Upper lobe of left lung (tissue), 6 donors: Measurements from ENCODE around the gene CCR2. TPM values are rescaled to one million over a fixed set of nuclear protein-coding genes. Genes with fewer than 3 reads are reported as not detected.

Source experiments
- ATAC-seq, 2 donors: fragments of 200-7000 bp; cut with Tn5 transposase; one replicate each; pipeline ENCODE4 v1.9.1; 2022; ENCODE audit warnings: mild to moderate bottlenecking in 2 of 2, moderate library complexity in 2 of 2; ENCODE audit not compliant: low FRiP score in 2 of 2
- DNase-seq, 2 donors: peaks; one replicate each; pipeline ENCODE4 v3.0.0-alpha.2; 2019 to 2020
- H3K27ac ChIP-seq, 4 donors: fragments of 200-600 bp; sonication (generic); one replicate each; pipeline ENCODE4 v1.5.1; 2016 to 2019
- H3K27me3 ChIP-seq, 4 donors: fragments of 200-600 bp; sonication (generic); one replicate each; pipeline ENCODE4 v1.5.1; 2017 to 2019
- H3K36me3 ChIP-seq, 4 donors: fragments of 200-600 bp; sonication (generic); one replicate each; pipeline ENCODE4 v1.5.1; 2016 to 2019
- H3K4me1 ChIP-seq, 4 donors: fragments of 200-600 bp; sonication (generic); one replicate each; pipeline ENCODE4 v1.5.1; 2018 to 2019
- H3K4me3 ChIP-seq, 4 donors: fragments of 200-600 bp; sonication (generic); one replicate each; pipeline ENCODE4 v1.5.1; 2017 to 2019; ENCODE audit warnings: mild to moderate bottlenecking in 2 of 4, moderate library complexity in 1 of 4
- H3K9me3 ChIP-seq, 4 donors: fragments of 200-600 bp; sonication (generic); one replicate each; pipeline ENCODE4 v1.5.1; 2018 to 2019
- EP300 ChIP-seq, 4 donors: sonication (generic); formaldehyde crosslinking; IDR thresholded peaks; one replicate each; pipeline ENCODE4 v1.5.1; 2017; ENCODE audit warnings: antibody characterized with exemption in 4 of 4, control low read depth in 2 of 4
- POLR2A ChIP-seq, 4 donors: fragments of 450-650 bp; IDR thresholded peaks; one replicate each; pipeline ENCODE4 v1.5.1; 2016 to 2017; ENCODE audit warnings: antibody characterized with exemption in 4 of 4, mild to moderate bottlenecking in 2 of 4
- POLR2AphosphoS5 ChIP-seq, 2 donors: sonication (generic); formaldehyde crosslinking; IDR thresholded peaks; one replicate each; pipeline ENCODE4 v1.5.1; 2017; ENCODE audit warnings: antibody characterized with exemption in 2 of 2
- WGBS, 2 donors: methylation state at CpG; one replicate each; pipeline ENCODE4 v1.1.5; 2017 to 2018; 5-methylcytosine and 5-hydroxymethylcytosine counted together
- total RNA-seq, 6 donors: library from RNA; depleted of rRNA in 4 of 6; stranded (reverse); fragments of >200 nt in 4 of 6; gene quantifications; one replicate each; pipeline versions ENCODE4 v1.1.0 to v1.2.1, GENCODE V29; 2016 to 2021
- TF ChIP-seq, protein P1 (sequence below), 6 experiments: fragments of 450-650 bp in 4 of 6; fragments of 200-600 bp in 2 of 6; sonication (generic) in 2 of 6; IDR thresholded peaks; one replicate each; pipeline ENCODE4 v1.5.1; 2016 to 2019; ENCODE audit warnings: antibody characterized with exemption in 6 of 6
- donor health status: DM: no; HTN: no; CAD: no; lungs with moderate emphysema.
- donor health status: DM: no; HTN: yes; CAD: no; lungs with severe emphysema.

Gene CCR2
- total RNA-seq, 6 donors from 2014 or later = 2.1 to 27.8 (median 6.6) TPM

DNA sequence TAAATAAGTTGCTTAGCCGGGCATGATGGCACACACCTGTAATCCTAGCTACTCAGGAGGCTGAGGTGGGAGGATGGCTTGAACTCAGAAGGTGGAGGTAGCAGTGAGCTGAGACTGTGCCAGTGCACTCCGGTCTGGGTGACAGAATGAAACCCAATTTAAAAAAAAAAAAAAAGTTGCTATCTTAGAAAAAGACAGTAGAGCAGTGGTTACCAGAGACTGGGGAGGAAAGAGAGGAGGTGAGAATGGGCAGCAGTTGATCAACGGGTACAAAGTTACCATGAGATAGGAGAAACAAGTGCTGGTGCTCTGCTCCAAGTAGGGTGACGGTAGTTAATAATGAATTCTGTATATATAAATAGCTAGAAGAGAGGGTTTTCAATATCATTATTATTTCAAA is 821 bp upstream of the CCR2 start:
- DNase-seq (no peak), ATAC-seq (no peak)
- WGBS, 2 donors = 81 to 86% methylated on average over 4 of the region's 4 CpGs
- Histone ChIP-seq H3K27ac (no peak overlapping the region), H3K4me1 (peaks cover 0 to 3% (median 0%) of the 10 kb centered on the region in 4 donors), H3K9me3 (no peaks in the 10 kb centered on the region), H3K4me3 (no peak overlapping the region), H3K27me3 (no peaks in the 10 kb centered on the region), H3K36me3 (no peaks in the 10 kb centered on the region)
- TF ChIP-seq POLR2AphosphoS5 (IDR thresholded peaks at IDR 0.05) (no peak), POLR2A (IDR thresholded peaks at IDR 0.05) (no peak), EP300 (IDR thresholded peaks at IDR 0.05) (no peak)
- TF ChIP-seq, protein P1, sequence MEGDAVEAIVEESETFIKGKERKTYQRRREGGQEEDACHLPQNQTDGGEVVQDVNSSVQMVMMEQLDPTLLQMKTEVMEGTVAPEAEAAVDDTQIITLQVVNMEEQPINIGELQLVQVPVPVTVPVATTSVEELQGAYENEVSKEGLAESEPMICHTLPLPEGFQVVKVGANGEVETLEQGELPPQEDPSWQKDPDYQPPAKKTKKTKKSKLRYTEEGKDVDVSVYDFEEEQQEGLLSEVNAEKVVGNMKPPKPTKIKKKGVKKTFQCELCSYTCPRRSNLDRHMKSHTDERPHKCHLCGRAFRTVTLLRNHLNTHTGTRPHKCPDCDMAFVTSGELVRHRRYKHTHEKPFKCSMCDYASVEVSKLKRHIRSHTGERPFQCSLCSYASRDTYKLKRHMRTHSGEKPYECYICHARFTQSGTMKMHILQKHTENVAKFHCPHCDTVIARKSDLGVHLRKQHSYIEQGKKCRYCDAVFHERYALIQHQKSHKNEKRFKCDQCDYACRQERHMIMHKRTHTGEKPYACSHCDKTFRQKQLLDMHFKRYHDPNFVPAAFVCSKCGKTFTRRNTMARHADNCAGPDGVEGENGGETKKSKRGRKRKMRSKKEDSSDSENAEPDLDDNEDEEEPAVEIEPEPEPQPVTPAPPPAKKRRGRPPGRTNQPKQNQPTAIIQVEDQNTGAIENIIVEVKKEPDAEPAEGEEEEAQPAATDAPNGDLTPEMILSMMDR (IDR thresholded peaks at IDR 0.05) = no peak

DNA sequence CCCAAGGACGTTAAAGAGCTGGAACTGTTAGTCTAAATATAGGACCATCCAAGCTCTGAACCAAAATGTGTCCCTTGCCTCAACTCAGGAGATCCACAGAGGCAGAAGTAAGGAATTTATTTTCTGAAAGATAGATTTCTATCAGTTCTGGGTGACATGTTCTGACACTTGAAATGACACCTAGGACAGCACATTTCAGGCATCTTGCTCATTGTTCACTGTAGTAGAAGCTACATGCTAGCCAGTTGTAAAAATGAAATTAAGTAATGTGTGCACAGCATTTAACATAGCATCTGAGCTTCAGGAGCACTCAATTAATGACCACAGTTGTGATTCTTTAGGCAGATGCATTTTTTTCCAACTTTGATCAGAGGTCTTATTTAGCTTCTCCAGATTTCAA is 567 bp downstream of the CCR2 start:
- DNase-seq = no peak
- ATAC-seq = no peak
- Histone ChIP-seq H3K9me3 (no peaks in the 10 kb centered on the region), H3K4me3 (peak overlapping the region in 3 of 4 donors; percentile 16 to 30 (median 23)), H3K27ac (peak overlapping the region in 3 of 4 donors; percentile 19 to 39 (median 32)), H3K4me1 (peaks cover 0 to 3% (median 1%) of the 10 kb centered on the region in 4 donors), H3K36me3 (no peaks in the 10 kb centered on the region), H3K27me3 (no peaks in the 10 kb centered on the region)
- 46 to 47% methylated on average over 1 of the region's 1 CpG for WGBS, 2 donors
- TF ChIP-seq POLR2A (IDR thresholded peaks at IDR 0.05) = no peak
- no peak for TF ChIP-seq POLR2AphosphoS5 (IDR thresholded peaks at IDR 0.05)
- no peak for TF ChIP-seq EP300 (IDR thresholded peaks at IDR 0.05)
- TF ChIP-seq, protein P1 (IDR thresholded peaks at IDR 0.05) = no peak

DNA sequence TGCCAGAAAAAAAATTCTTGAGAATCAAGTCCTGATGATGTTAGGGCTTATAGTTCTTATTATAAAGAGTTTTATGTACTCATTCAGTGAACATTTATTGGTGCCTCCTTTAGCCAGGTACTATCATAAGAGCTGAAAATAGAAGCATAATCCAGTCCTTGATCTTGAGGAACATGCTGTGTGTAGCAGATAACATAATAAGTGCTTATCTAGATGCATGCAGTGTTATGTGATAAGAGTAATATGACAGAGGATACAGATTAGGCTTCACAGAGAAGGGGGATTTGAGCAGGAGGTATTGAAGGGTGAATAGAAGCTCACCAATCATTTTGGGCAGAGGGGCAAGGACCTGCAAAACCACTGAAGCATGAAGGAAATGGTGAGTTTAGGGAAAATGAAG is 1.1 kb downstream of the CCR2 start:
- TF ChIP-seq, protein P1 (IDR thresholded peaks at IDR 0.05) = no peak
- no peak for TF ChIP-seq POLR2A (IDR thresholded peaks at IDR 0.05)
- TF ChIP-seq POLR2AphosphoS5 (IDR thresholded peaks at IDR 0.05) = no peak
- TF ChIP-seq EP300 (IDR thresholded peaks at IDR 0.05) = no peak
- H3K36me3 ChIP-seq = no peaks in the 10 kb centered on the region
- H3K9me3 ChIP-seq = no peaks in the 10 kb centered on the region
- peaks cover 0 to 7% (median 2%) of the 10 kb centered on the region in 4 donors for H3K4me1 ChIP-seq
- no peaks in the 10 kb centered on the region for H3K27me3 ChIP-seq
- no peak overlapping the region for H3K27ac ChIP-seq
- DNase-seq = no peak
- peak overlapping the region in 2 of 4 donors; percentile 23 to 30 for H3K4me3 ChIP-seq
- ATAC-seq = no peak

DNA sequence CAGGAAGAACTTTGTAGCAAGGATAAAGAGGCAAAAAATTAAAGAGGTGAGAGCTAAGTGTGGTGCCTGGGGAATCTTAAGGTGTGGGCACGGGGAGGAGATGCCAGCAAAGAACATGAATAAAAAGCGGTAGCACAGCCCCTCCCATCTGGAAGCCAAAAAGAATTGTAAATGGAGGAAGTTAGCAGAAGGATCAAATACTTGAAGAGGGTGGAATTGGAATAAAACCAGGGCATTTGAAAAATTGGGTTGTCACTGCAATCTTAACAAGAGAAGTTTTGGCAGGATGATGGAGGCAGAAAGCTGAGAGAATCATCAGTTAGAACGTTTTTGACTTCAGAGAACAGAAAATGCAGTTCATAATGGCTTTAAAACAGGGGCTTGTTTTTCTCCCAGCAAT is 2.4 kb downstream of the CCR2 start:
- no peak for ATAC-seq
- peak overlapping the region in 2 of 4 donors; percentile 6 to 30 for H3K4me3 ChIP-seq
- WGBS, 2 donors = 41 to 42% methylated on average over 3 of the region's 3 CpGs
- no peak overlapping the region for H3K27ac ChIP-seq
- H3K27me3 ChIP-seq = no peaks in the 10 kb centered on the region
- H3K9me3 ChIP-seq = no peaks in the 10 kb centered on the region
- H3K4me1 ChIP-seq = peaks cover 3 to 14% (median 9%) of the 10 kb centered on the region in 4 donors
- H3K36me3 ChIP-seq = no peaks in the 10 kb centered on the region
- TF ChIP-seq, protein P1 (IDR thresholded peaks at IDR 0.05) = no peak
- TF ChIP-seq POLR2AphosphoS5 (IDR thresholded peaks at IDR 0.05) = no peak
- TF ChIP-seq EP300 (IDR thresholded peaks at IDR 0.05) = no peak
- no peak for TF ChIP-seq POLR2A (IDR thresholded peaks at IDR 0.05)
- no peak for DNase-seq

DNA sequence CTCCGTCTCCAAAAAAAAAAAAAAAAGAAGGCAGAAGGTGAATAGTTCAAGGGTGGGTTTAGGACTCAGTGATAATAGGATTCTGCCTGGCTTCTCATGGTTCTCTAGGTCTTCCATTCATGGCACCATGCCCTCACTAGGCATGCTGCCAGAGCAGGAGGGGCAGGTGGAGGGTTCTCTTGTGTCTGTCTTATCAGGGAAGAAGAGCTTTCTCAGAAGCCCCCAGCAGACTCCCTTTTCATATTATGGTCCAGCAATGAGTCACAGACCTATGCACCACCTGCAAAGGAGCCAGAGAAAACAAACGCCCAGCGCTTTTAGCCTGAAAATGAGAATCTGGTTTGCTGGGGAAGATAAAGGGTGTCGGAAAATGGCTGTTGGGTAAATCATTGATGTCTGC is 3.0 kb downstream of the CCR2 start:
- WGBS, 2 donors = 91 to 92% methylated on average over 4 of the region's 4 CpGs
- no peaks in the 10 kb centered on the region for H3K9me3 ChIP-seq
- H3K27ac ChIP-seq = no peak overlapping the region
- H3K4me3 ChIP-seq = no peak overlapping the region
- DNase-seq = no peak
- no peak for TF ChIP-seq POLR2A (IDR thresholded peaks at IDR 0.05)
- TF ChIP-seq EP300 (IDR thresholded peaks at IDR 0.05) = no peak
- TF ChIP-seq, protein P1 (IDR thresholded peaks at IDR 0.05) = no peak
- TF ChIP-seq POLR2AphosphoS5 (IDR thresholded peaks at IDR 0.05) = no peak
- H3K4me1 ChIP-seq = peaks cover 8 to 19% (median 14%) of the 10 kb centered on the region in 4 donors
- H3K27me3 ChIP-seq = no peaks in the 10 kb centered on the region
- no peak for ATAC-seq
- no peaks in the 10 kb centered on the region for H3K36me3 ChIP-seq
